HepG2 (cell line): ENCODE data around the gene TH. TPM values are rescaled to one million over a fixed set of nuclear protein-coding genes. Genes with fewer than 3 reads are reported as not detected.

Source experiments
- DDIT3 ChIP-seq: sonication (generic); formaldehyde crosslinking; IDR thresholded peaks from 2 replicates; pipeline ENCODE4 v1.4.0; 2020; ENCODE audit warnings: mild to moderate bottlenecking, missing genetic modification reagents
- IKZF5 ChIP-seq: IDR thresholded peaks from 2 replicates; pipeline ENCODE4 v1.6.1; 2018; ENCODE audit warnings: missing genetic modification reagents, mild to moderate bottlenecking, missing compliant biosample characterization
- NFYC ChIP-seq: IDR thresholded peaks from 2 replicates; pipeline ENCODE4 v1.6.1; 2016; ENCODE audit warnings: missing genetic modification reagents, missing compliant biosample characterization
- PPARG ChIP-seq: conservative IDR thresholded peaks from 2 replicates; pipeline ENCODE4 v1.6.1; 2016; ENCODE audit warnings: missing biosample characterization, missing genetic modification reagents
- PRMT3 ChIP-seq: sonication (generic); formaldehyde crosslinking; IDR thresholded peaks from 2 replicates; pipeline ENCODE4 v1.8.1; 2022; ENCODE audit warnings: low read depth, mild to moderate bottlenecking, moderate library complexity, missing genetic modification reagents, borderline replicate concordance
- ZBTB3 ChIP-seq: sonication (generic); formaldehyde crosslinking; IDR thresholded peaks from 2 replicates; pipeline ENCODE4 v1.4.0; 2020; ENCODE audit warnings: low read depth, mild to moderate bottlenecking, moderate library complexity, missing genetic modification reagents, borderline replicate concordance
- ZFX ChIP-seq: sonication (generic); formaldehyde crosslinking; IDR thresholded peaks from 2 replicates; pipeline ENCODE4 v1.4.0; 2020; ENCODE audit warnings: mild to moderate bottlenecking, low read depth, missing genetic modification reagents, moderate library complexity
- ZNF567 ChIP-seq: sonication (generic); formaldehyde crosslinking; IDR thresholded peaks from 2 replicates; pipeline ENCODE4 v1.8.1; 2023; ENCODE audit warnings: mild to moderate bottlenecking, missing genetic modification reagents, borderline replicate concordance
- ZNF768 ChIP-seq: sonication (generic); formaldehyde crosslinking; IDR thresholded peaks from 2 replicates; pipeline ENCODE4 v1.4.0; 2020; ENCODE audit warnings: missing genetic modification reagents
- polyA plus RNA-seq, 8 experiments: library from polyadenylated mRNA; depleted of rRNA in 3 of 8; stranded (reverse) in 7 of 8; unstranded in 1 of 8; fragments of >200 nt; fragmentation: Illumina TruSeq in 4 of 8; extraction: Trizol in 4 of 8; gene quantifications; 2 replicates each; pipeline versions ENCODE4 v1.2.1 to v1.2.3, GENCODE V29; 2011 to 2016; ENCODE audit warnings: low read depth in 4 of 8, missing spikeins in 1 of 8, mixed read lengths in 1 of 8; ENCODE audit not compliant: insufficient read depth in 1 of 8
- total RNA-seq, 5 experiments: library from RNA; depleted of rRNA; stranded (reverse); fragments of >200 nt; fragmentation: Illumina TruSeq; extraction: Trizol; gene quantifications; 2 replicates each; pipeline ENCODE4 v1.2.3, GENCODE V29; 2016; ENCODE audit warnings: low read depth in 1 of 5
- TF ChIP-seq, protein P1 (sequence below): sonication (generic); formaldehyde crosslinking; IDR thresholded peaks from 2 replicates; pipeline ENCODE4 v1.4.0; 2020; ENCODE audit warnings: mild to moderate bottlenecking, missing genetic modification reagents, borderline replicate concordance
- TF ChIP-seq, protein P2 (sequence below): sonication (generic); formaldehyde crosslinking; IDR thresholded peaks from 2 replicates; pipeline ENCODE4 v1.5.0; 2020; ENCODE audit warnings: mild to moderate bottlenecking, missing genetic modification reagents, moderate library complexity
- TF ChIP-seq, protein P3 (sequence below): sonication (generic); formaldehyde crosslinking; IDR thresholded peaks from 2 replicates; pipeline ENCODE4 v1.5.1; 2020; ENCODE audit warnings: missing genetic modification reagents, mild to moderate bottlenecking, borderline replicate concordance
- TF ChIP-seq, protein P4 (sequence below): sonication (generic); formaldehyde crosslinking; IDR thresholded peaks from 2 replicates; pipeline ENCODE4 v1.4.0; 2020; ENCODE audit warnings: low read depth, missing genetic modification reagents
- TF ChIP-seq, protein P5 (sequence below): sonication (generic); formaldehyde crosslinking; IDR thresholded peaks from 2 replicates; pipeline ENCODE4 v1.5.0; 2020; ENCODE audit warnings: mild to moderate bottlenecking, missing genetic modification reagents, borderline replicate concordance

Gene TH
- total and polyA plus RNA-seq, 2 of the 13 experiments (the other 11 are each of a cell fraction or from before 2014, with no cell fraction given), result 0.36 TPM; not detected in 1

DNA sequence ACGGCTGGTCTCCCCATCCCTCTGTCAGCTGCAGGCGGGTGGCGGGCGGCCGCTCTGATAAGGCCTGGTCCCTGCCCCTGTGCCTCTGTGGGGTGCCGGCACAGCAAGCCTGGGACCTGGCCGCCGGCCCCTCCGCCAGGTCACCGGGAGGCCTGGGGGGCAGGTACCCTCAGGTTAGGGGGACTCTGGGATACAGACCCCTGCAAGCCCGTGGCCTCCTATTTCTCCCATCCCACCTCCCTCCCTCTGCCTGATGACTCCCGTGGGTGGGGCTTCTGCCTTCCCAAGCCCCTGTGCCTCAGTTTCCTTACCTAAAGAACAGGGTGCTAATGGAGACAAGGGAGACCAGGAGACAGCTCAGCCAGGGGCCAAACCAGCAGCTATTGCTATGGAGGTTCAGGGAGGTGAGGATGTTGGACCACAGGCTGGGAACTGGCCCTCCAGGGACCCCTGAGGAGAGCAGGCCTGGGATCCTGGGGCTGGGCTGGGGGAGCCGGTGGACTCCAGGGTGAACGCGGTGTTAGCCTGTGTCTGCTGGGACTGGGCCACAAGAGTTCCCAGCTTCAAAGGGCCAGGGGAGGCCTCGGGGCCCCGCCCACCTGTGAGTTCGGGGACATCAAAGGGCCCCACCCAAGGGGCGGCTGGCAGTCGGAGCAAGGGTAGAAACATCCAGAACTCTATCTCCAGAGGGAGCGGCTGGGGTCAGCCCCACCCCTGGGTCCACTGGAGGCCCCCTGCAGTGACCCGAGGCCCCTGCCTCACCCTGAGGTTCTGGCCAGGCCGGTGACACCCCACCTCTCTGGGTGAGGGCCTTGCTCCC lies 32.0 kb upstream of the TH start (continued):
- TF ChIP-seq, protein P1, sequence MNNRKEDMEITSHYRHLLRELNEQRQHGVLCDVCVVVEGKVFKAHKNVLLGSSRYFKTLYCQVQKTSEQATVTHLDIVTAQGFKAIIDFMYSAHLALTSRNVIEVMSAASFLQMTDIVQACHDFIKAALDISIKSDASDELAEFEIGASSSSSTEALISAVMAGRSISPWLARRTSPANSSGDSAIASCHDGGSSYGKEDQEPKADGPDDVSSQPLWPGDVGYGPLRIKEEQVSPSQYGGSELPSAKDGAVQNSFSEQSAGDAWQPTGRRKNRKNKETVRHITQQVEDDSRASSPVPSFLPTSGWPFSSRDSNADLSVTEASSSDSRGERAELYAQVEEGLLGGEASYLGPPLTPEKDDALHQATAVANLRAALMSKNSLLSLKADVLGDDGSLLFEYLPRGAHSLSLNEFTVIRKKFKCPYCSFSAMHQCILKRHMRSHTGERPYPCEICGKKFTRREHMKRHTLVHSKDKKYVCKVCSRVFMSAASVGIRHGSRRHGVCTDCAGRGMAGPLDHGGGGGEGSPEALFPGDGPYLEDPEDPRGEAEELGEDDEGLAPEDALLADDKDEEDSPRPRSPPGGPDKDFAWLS (CRISPR knock-in tag), result no peak; the same call in 1 of the 2 replicates
- no peak for TF ChIP-seq NFYC (CRISPR knock-in tag)
- TF ChIP-seq DDIT3 (CRISPR knock-in tag), result no peak
- no peak for TF ChIP-seq ZNF768
- TF ChIP-seq, protein P2, sequence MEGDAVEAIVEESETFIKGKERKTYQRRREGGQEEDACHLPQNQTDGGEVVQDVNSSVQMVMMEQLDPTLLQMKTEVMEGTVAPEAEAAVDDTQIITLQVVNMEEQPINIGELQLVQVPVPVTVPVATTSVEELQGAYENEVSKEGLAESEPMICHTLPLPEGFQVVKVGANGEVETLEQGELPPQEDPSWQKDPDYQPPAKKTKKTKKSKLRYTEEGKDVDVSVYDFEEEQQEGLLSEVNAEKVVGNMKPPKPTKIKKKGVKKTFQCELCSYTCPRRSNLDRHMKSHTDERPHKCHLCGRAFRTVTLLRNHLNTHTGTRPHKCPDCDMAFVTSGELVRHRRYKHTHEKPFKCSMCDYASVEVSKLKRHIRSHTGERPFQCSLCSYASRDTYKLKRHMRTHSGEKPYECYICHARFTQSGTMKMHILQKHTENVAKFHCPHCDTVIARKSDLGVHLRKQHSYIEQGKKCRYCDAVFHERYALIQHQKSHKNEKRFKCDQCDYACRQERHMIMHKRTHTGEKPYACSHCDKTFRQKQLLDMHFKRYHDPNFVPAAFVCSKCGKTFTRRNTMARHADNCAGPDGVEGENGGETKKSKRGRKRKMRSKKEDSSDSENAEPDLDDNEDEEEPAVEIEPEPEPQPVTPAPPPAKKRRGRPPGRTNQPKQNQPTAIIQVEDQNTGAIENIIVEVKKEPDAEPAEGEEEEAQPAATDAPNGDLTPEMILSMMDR (CRISPR knock-in tag), result no peak
- no peak for TF ChIP-seq PPARG (CRISPR knock-in tag)
- no peak for TF ChIP-seq ZNF567 (CRISPR knock-in tag)
- TF ChIP-seq, protein P3, sequence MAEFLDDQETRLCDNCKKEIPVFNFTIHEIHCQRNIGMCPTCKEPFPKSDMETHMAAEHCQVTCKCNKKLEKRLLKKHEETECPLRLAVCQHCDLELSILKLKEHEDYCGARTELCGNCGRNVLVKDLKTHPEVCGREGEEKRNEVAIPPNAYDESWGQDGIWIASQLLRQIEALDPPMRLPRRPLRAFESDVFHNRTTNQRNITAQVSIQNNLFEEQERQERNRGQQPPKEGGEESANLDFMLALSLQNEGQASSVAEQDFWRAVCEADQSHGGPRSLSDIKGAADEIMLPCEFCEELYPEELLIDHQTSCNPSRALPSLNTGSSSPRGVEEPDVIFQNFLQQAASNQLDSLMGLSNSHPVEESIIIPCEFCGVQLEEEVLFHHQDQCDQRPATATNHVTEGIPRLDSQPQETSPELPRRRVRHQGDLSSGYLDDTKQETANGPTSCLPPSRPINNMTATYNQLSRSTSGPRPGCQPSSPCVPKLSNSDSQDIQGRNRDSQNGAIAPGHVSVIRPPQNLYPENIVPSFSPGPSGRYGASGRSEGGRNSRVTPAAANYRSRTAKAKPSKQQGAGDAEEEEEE, result no peak
- peak; percentile 76 for TF ChIP-seq ZFX (CRISPR knock-in tag)
- no peak for TF ChIP-seq PRMT3 (CRISPR knock-in tag)
- TF ChIP-seq IKZF5 (CRISPR knock-in tag), result no peak; the same call in 1 of the 2 replicates
- TF ChIP-seq ZBTB3 (CRISPR knock-in tag), result no peak
- TF ChIP-seq, protein P4, sequence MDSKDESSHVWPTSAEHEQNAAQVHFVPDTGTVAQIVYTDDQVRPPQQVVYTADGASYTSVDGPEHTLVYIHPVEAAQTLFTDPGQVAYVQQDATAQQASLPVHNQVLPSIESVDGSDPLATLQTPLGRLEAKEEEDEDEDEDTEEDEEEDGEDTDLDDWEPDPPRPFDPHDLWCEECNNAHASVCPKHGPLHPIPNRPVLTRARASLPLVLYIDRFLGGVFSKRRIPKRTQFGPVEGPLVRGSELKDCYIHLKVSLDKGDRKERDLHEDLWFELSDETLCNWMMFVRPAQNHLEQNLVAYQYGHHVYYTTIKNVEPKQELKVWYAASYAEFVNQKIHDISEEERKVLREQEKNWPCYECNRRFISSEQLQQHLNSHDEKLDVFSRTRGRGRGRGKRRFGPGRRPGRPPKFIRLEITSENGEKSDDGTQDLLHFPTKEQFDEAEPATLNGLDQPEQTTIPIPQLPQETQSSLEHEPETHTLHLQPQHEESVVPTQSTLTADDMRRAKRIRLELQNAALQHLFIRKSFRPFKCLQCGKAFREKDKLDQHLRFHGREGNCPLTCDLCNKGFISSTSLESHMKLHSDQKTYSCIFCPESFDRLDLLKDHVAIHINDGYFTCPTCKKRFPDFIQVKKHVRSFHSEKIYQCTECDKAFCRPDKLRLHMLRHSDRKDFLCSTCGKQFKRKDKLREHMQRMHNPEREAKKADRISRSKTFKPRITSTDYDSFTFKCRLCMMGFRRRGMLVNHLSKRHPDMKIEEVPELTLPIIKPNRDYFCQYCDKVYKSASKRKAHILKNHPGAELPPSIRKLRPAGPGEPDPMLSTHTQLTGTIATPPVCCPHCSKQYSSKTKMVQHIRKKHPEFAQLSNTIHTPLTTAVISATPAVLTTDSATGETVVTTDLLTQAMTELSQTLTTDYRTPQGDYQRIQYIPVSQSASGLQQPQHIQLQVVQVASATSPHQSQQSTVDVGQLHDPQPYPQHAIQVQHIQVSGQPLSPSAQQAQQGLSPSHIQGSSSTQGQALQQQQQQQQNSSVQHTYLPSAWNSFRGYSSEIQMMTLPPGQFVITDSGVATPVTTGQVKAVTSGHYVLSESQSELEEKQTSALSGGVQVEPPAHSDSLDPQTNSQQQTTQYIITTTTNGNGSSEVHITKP (CRISPR knock-in tag), result 0 out of 2 replicates have a peak, but pooled peaks have one; percentile 19
- TF ChIP-seq, protein P5, sequence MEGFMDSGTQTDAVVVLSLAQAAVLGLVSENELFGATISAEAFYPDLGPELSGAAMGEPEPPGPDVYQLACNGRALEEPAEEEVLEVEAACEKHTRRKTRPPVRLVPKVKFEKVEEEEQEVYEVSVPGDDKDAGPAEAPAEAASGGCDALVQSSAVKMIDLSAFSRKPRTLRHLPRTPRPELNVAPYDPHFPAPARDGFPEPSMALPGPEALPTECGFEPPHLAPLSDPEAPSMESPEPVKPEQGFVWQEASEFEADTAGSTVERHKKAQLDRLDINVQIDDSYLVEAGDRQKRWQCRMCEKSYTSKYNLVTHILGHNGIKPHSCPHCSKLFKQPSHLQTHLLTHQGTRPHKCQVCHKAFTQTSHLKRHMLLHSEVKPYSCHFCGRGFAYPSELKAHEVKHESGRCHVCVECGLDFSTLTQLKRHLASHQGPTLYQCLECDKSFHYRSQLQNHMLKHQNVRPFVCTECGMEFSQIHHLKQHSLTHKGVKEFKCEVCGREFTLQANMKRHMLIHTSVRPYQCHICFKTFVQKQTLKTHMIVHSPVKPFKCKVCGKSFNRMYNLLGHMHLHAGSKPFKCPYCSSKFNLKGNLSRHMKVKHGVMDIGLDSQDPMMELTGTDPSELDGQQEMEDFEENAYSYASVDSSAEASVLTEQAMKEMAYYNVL, result peak; percentile 52; the same call in 1 of the 2 replicates
